Activated CD4-positive, alpha-beta T cell treated with anti-CD3 and anti-CD28 coated beads, Interleukin-2, amount 10 ng/mL, durations not matched to agents 7 days and 5 days (primary cell): ENCODE measurements around the gene GOLGA7B. TPM values are rescaled to one million over a fixed set of nuclear protein-coding genes. Genes with fewer than 3 reads are reported as not detected.

ENCODE experiments used
- CTCF ChIA-PET: fragments of 350-600 bp; sonication (Branson Sonifier 250); formaldehyde crosslinking; loops from one replicate; lab custom pipeline; 2021; ENCODE audit warnings: antibody characterized with exemption; lab: Charles Lee
- POLR2A ChIA-PET: fragments of 350-600 bp; sonication (Branson Sonifier 250); formaldehyde crosslinking; loops from one replicate; lab custom pipeline; 2021; ENCODE audit warnings: antibody characterized with exemption; lab: Charles Lee
- DNase-seq: peaks from one replicate; pipeline ENCODE4 v3.0.0-alpha.2; 2020
- H3K27ac Mint-ChIP-seq: one replicate; pipeline ENCODE4 v1.8.0; 2021; ENCODE audit warnings: mild to moderate bottlenecking, moderate library complexity, mixed read lengths
- H3K27me3 Mint-ChIP-seq: one replicate; pipeline ENCODE4 v1.8.0; 2021; ENCODE audit warnings: mixed read lengths
- H3K36me3 Mint-ChIP-seq: one replicate; pipeline ENCODE4 v1.8.0; 2021; ENCODE audit warnings: low read depth, mixed read lengths
- H3K4me1 Mint-ChIP-seq: one replicate; pipeline ENCODE4 v1.8.0; 2021; ENCODE audit warnings: mixed read lengths
- H3K4me3 Mint-ChIP-seq: one replicate; pipeline ENCODE4 v1.8.0; 2021; ENCODE audit warnings: mild to moderate bottlenecking, moderate library complexity, mixed read lengths
- H3K9me3 Mint-ChIP-seq: one replicate; pipeline ENCODE4 v1.8.0; 2021; ENCODE audit warnings: mixed read lengths
- total RNA-seq, 2 experiments: library from RNA; stranded (reverse); gene quantifications; one replicate each; pipeline ENCODE4 v1.2.3, GENCODE V29; 2021

GOLGA7B gene
- total RNA-seq, 2 experiments from 2014 or later: 12.2 to 12.6 TPM

DNA sequence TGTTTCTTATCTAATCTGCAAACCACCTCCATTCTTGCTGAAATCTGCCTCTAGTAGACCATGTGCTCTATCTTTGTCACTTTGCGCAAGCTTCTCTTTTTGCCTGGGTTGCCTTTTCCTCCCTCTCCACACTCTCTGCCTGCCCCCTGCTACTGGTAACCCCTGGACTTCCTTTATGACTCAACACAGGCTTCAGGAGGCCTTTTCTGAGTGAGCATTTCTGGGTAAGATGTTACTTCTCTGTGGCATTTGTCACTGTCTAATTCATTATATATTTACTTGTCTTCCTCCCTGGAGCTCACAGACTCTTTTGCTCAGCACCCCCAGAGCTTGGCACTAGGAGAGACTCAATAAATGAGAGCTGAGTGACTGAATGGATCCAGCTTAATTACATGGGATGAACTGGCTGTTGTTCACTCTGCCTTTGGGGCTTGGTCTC is 8.4 kb downstream of the GOLGA7B start:
- peak; percentile 20 for DNase-seq
- no peaks in the 10 kb centered on the region for H3K9me3 Mint-ChIP-seq
- CTCF ChIA-PET: interaction anchor here (1.3 to 2.9 kb wide), 2 partner anchors 10 to 11 kb away, joined by 4 to 21 read pairs; no protein-coding TSS in a partner anchor
- peaks cover 9% of the 10 kb centered on the region for H3K36me3 Mint-ChIP-seq
- H3K4me1 Mint-ChIP-seq: peaks cover 36% of the 10 kb centered on the region
- no peak overlapping the region for H3K4me3 Mint-ChIP-seq
- POLR2A ChIA-PET: no interaction called here
- peak overlapping the region; percentile 36 for H3K27ac Mint-ChIP-seq
- H3K27me3 Mint-ChIP-seq: no peaks in the 10 kb centered on the region

- no peak for DNase-seq
- ChIA-PET CTCF (interaction anchor here (0.9 to 3.0 kb wide), 8 partner anchors 8 to 147 kb away, joined by 3 to 12 read pairs (median 4); no protein-coding TSS in a partner anchor), POLR2A (no interaction called here)
- Mint-ChIP-seq H3K27ac (no peak overlapping the region), H3K27me3 (no peaks in the 10 kb centered on the region), H3K36me3 (peaks cover 11% of the 10 kb centered on the region), H3K4me3 (no peak overlapping the region), H3K4me1 (peaks cover 29% of the 10 kb centered on the region), H3K9me3 (no peaks in the 10 kb centered on the region)
Measured at GRCh38 chr10:97861097-97861750, 11.6 kb downstream of the GOLGA7B start.

DNA sequence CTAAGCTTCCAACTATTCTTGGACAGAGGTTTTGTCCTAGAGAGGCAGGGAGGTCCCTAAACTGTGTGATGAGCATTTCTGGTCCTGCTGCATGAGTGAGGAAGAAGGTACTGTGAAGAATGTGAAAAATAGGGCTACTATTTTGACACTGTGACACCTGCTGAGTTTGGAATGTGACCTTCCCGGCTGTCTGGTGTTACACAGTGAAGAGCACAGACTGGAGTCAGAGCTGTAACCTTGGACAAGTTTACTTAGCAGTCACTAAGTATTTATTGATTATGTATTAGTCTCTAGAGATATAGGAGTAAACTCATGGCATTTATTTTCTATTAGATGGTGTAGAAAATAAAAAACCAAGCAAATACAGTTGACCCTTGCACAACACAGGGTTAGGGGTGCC is 12.3 kb downstream of the GOLGA7B start:
- POLR2A ChIA-PET: no interaction called here

GRCh38 chr10:97863808-97864207 is 14.2 kb downstream of the GOLGA7B start:
- peaks cover 11% of the 10 kb centered on the region for H3K36me3 Mint-ChIP-seq
- H3K4me1 Mint-ChIP-seq: peaks cover 17% of the 10 kb centered on the region

More for the DNA sequence above, 12.3 kb downstream of the GOLGA7B start:
- H3K36me3 Mint-ChIP-seq: peaks cover 11% of the 10 kb centered on the region
- no peak overlapping the region for H3K4me3 Mint-ChIP-seq
- peaks cover 29% of the 10 kb centered on the region for H3K4me1 Mint-ChIP-seq
- CTCF ChIA-PET: interaction anchor here (0.9 to 3.0 kb wide), 6 partner anchors 8 to 69 kb away, joined by 3 to 12 read pairs (median 4); no protein-coding TSS in a partner anchor
- DNase-seq: no peak
- no peak overlapping the region for H3K27ac Mint-ChIP-seq
- H3K9me3 Mint-ChIP-seq: no peaks in the 10 kb centered on the region
- H3K27me3 Mint-ChIP-seq: no peaks in the 10 kb centered on the region

GRCh38 chr10:97865488-97865887 is 15.8 kb downstream of the GOLGA7B start:
- Mint-ChIP-seq H3K4me1 (peaks cover 22% of the 10 kb centered on the region), H3K36me3 (peaks cover 8% of the 10 kb centered on the region), H3K9me3 (no peaks in the 10 kb centered on the region), H3K27ac (no peak overlapping the region), H3K4me3 (no peak overlapping the region), H3K27me3 (peaks cover 2% of the 10 kb centered on the region)
- CTCF ChIA-PET: interaction anchor here (1.6 kb wide), 1 partner anchor 99 kb away, joined by 3 read pairs; no protein-coding TSS in a partner anchor
- no peak for DNase-seq
- POLR2A ChIA-PET: no interaction called here

More at GRCh38 chr10:97863808-97864207, 14.2 kb downstream of the GOLGA7B start:
- Mint-ChIP-seq H3K27me3 (no peaks in the 10 kb centered on the region), H3K9me3 (no peaks in the 10 kb centered on the region), H3K27ac (no peak overlapping the region), H3K4me3 (no peak overlapping the region)
- ChIA-PET POLR2A (no interaction called here), CTCF (interaction anchor here (1.6 kb wide), 1 partner anchor 12 kb away, joined by 6 read pairs; no protein-coding TSS in a partner anchor)
- no peak for DNase-seq

GRCh38 chr10:97866524-97867219 is 17.0 kb downstream of the GOLGA7B start:
- CTCF ChIA-PET: interaction anchor here (1.6 kb wide), 1 partner anchor 100 kb away, joined by 3 read pairs; no protein-coding TSS in a partner anchor
- Mint-ChIP-seq H3K4me1 (peaks cover 14% of the 10 kb centered on the region), H3K27ac (no peak overlapping the region)

GRCh38 chr10:97867220-97867800 is 17.7 kb downstream of the GOLGA7B start:
- Mint-ChIP-seq H3K4me1 (peaks cover 14% of the 10 kb centered on the region), H3K27me3 (peaks cover 4% of the 10 kb centered on the region), H3K27ac (no peak overlapping the region), H3K36me3 (peaks cover 8% of the 10 kb centered on the region), H3K9me3 (no peaks in the 10 kb centered on the region), H3K4me3 (no peak overlapping the region)
- ChIA-PET POLR2A (no interaction called here), CTCF (interaction anchor here (1.3 to 3.6 kb wide), 4 partner anchors 8 to 107 kb away, joined by 3 to 21 read pairs (median 12); no protein-coding TSS in a partner anchor)
- no peak for DNase-seq

More at GRCh38 chr10:97866524-97867219, 17.0 kb downstream of the GOLGA7B start:
- no peaks in the 10 kb centered on the region for H3K9me3 Mint-ChIP-seq
- peaks cover 4% of the 10 kb centered on the region for H3K27me3 Mint-ChIP-seq
- no peak overlapping the region for H3K4me3 Mint-ChIP-seq
- peaks cover 8% of the 10 kb centered on the region for H3K36me3 Mint-ChIP-seq
- POLR2A ChIA-PET: no interaction called here
- no peak for DNase-seq

- peaks cover 14% of the 10 kb centered on the region for H3K4me1 Mint-ChIP-seq
- peaks cover 8% of the 10 kb centered on the region for H3K36me3 Mint-ChIP-seq
- H3K27ac Mint-ChIP-seq: no peak overlapping the region
- CTCF ChIA-PET: interaction anchor here (0.9 to 3.6 kb wide), 13 partner anchors 7 to 164 kb away, joined by 3 to 21 read pairs (median 6); no protein-coding TSS in a partner anchor
- no peak for DNase-seq
- no peak overlapping the region for H3K4me3 Mint-ChIP-seq
- H3K9me3 Mint-ChIP-seq: no peaks in the 10 kb centered on the region
- peaks cover 10% of the 10 kb centered on the region for H3K27me3 Mint-ChIP-seq
- POLR2A ChIA-PET: no interaction called here
Measured at GRCh38 chr10:97868134-97868685, 18.6 kb downstream of the GOLGA7B start.

- Mint-ChIP-seq H3K9me3 (no peaks in the 10 kb centered on the region), H3K27me3 (peaks cover 10% of the 10 kb centered on the region), H3K36me3 (peaks cover 8% of the 10 kb centered on the region), H3K4me3 (no peak overlapping the region), H3K4me1 (peaks cover 14% of the 10 kb centered on the region), H3K27ac (peak overlapping the region; percentile 71)
- DNase-seq: peak; percentile 94
- ChIA-PET CTCF (interaction anchor here (0.7 to 3.6 kb wide), 33 partner anchors 8 to 184 kb away, joined by 3 to 21 read pairs (median 3); partner anchors contain the start of gene GOLGA7B), POLR2A (no interaction called here)
Measured at GRCh38 chr10:97869091-97870042, 19.7 kb downstream of the GOLGA7B start.

- peaks cover 14% of the 10 kb centered on the region for H3K4me1 Mint-ChIP-seq
- H3K27ac Mint-ChIP-seq: no peak overlapping the region
- H3K27me3 Mint-ChIP-seq: peaks cover 10% of the 10 kb centered on the region
- CTCF ChIA-PET: interaction anchor here (1.2 to 2.4 kb wide), 4 partner anchors 10 to 157 kb away, joined by 3 to 12 read pairs (median 6); partner anchors contain the start of gene GOLGA7B
- no peak overlapping the region for H3K4me3 Mint-ChIP-seq
- DNase-seq: no peak
- no peaks in the 10 kb centered on the region for H3K9me3 Mint-ChIP-seq
- no peaks in the 10 kb centered on the region for H3K36me3 Mint-ChIP-seq
- POLR2A ChIA-PET: no interaction called here
Measured at GRCh38 chr10:97870990-97871389, 21.3 kb downstream of the GOLGA7B start.

- H3K9me3 Mint-ChIP-seq: no peaks in the 10 kb centered on the region
- H3K27ac Mint-ChIP-seq: no peak overlapping the region
- no peak overlapping the region for H3K4me3 Mint-ChIP-seq
- no peaks in the 10 kb centered on the region for H3K36me3 Mint-ChIP-seq
- H3K27me3 Mint-ChIP-seq: peaks cover 14% of the 10 kb centered on the region
- ChIA-PET POLR2A (no interaction called here), CTCF (interaction anchor here (0.7 to 2.1 kb wide), 3 partner anchors 12 to 81 kb away, joined by 4 to 8 read pairs (median 4); no protein-coding TSS in a partner anchor)
- DNase-seq: no peak
- H3K4me1 Mint-ChIP-seq: peaks cover 13% of the 10 kb centered on the region
Measured at GRCh38 chr10:97873569-97873968, 23.9 kb downstream of the GOLGA7B start.
